HG03060 (cell line): ENCODE data around the gene PTPRK.
"Not testable (repeated sequence)": the region's sequence is repeated elsewhere in the genome, so short reads cannot be mapped to it uniquely, and the experiment has no call there.

Source experiments
- ATAC-seq: cut with Tn5 transposase; IDR thresholded peaks from one replicate; pipeline ENCODE4 v1.9.1; 2021; ENCODE audit warnings: low read depth, moderate number of reproducible peaks; ENCODE audit not compliant: unreplicated experiment

The PTPRK gene

GRCh38 chr6:127949251-127949650 is 571.1 kb downstream of the PTPRK start:
- ATAC-seq: no peak

- no peak for ATAC-seq
Observed at GRCh38 chr6:127946388-127946787, 574.0 kb downstream of the PTPRK start.

- ATAC-seq: no peak
Observed at GRCh38 chr6:127945434-127946097, 574.8 kb downstream of the PTPRK start.

- ATAC-seq: no peak
Observed at GRCh38 chr6:127941228-127941627, 579.2 kb downstream of the PTPRK start.

GRCh38 chr6:127939442-127940066 is 580.8 kb downstream of the PTPRK start:
- ATAC-seq: no peak

- ATAC-seq: no peak
Observed at GRCh38 chr6:127938701-127939100, 581.7 kb downstream of the PTPRK start.

GRCh38 chr6:127937747-127938146 is 582.7 kb downstream of the PTPRK start:
- no peak for ATAC-seq

- ATAC-seq: no peak
Observed at GRCh38 chr6:127937102-127937501, 583.3 kb downstream of the PTPRK start.

- ATAC-seq: no peak
Observed at GRCh38 chr6:127934956-127935355, 585.4 kb downstream of the PTPRK start.

GRCh38 chr6:127933852-127934840 is 586.3 kb downstream of the PTPRK start:
- ATAC-seq: no peak

- no peak for ATAC-seq
Observed at GRCh38 chr6:127933137-127933536, 587.3 kb downstream of the PTPRK start.

- ATAC-seq: no peak
Observed at GRCh38 chr6:127932708-127933107, 587.7 kb downstream of the PTPRK start.

GRCh38 chr6:127926441-127926840 is 594.0 kb downstream of the PTPRK start:
- ATAC-seq: not testable (repeated sequence)

GRCh38 chr6:127924440-127924839 is 596.0 kb downstream of the PTPRK start:
- no peak for ATAC-seq

GRCh38 chr6:127924031-127924430 is 596.4 kb downstream of the PTPRK start:
- no peak for ATAC-seq

GRCh38 chr6:127923135-127923534 is 597.3 kb downstream of the PTPRK start:
- ATAC-seq: no peak

- no peak for ATAC-seq
Observed at GRCh38 chr6:127921982-127922381, 598.4 kb downstream of the PTPRK start.

GRCh38 chr6:127920804-127921203 is 599.6 kb downstream of the PTPRK start:
- no peak for ATAC-seq
